Measurements from ENCODE around the gene CFAP221. TPM values are rescaled to one million over a fixed set of nuclear protein-coding genes. Genes with fewer than 3 reads are reported as not detected.

CFAP221 gene
- total and polyA plus RNA-seq, 2 experiments from 2014 or later, result 0.42 to 0.65 TPM

DNA sequence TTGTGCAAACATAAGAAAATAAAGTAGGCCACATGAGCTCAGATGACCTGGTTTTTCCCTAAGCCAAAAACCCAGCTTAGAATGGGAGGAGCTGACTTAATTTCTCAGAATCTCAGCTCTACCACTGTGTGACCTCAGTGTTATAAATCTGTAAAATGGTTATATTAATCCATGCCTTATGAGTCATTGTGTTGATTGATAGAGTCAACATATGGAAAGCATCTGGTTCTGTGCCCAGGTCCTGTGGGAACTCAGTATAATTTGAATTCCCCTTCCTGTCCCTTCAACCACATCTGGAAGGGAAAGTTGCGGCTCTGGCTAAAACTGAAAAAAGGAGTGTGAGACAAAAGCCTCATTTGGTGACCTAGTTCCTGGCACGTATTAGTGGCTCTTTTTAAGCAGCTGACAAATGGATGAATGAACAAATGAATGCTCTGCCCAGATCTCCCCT is 160.4 kb downstream of the CFAP221 start:
- no peak for TF ChIP-seq CREB1 (CRISPR knock-in tag; IDR thresholded peaks at IDR 0.05; ENCODE audit: low read depth)
- TF ChIP-seq ZNF331 (CRISPR knock-in tag; IDR thresholded peaks at IDR 0.05; ENCODE audit: low read depth), result no peak
- TF ChIP-seq JUNB (IDR thresholded peaks at IDR 0.05; ENCODE audit: unreplicated experiment), result no peak
- no peak for TF ChIP-seq CTCF (conservative IDR thresholded peaks at IDR 0.05; ENCODE audit: low read depth in 2 of 2)
- TF ChIP-seq STAT1 (IDR thresholded peaks at IDR 0.05; ENCODE audit: unreplicated experiment), result no peak
- TF ChIP-seq NANOG (IDR thresholded peaks at IDR 0.05; ENCODE audit: borderline replicate concordance), result no peak
- TF ChIP-seq EZH2 (IDR thresholded peaks at IDR 0.05; ENCODE audit: low read depth, unreplicated experiment), result no peak
- no peak for TF ChIP-seq EZH2phosphoT487 (IDR thresholded peaks at IDR 0.05; ENCODE audit: unreplicated experiment)
- no peak for TF ChIP-seq ZNF462 (CRISPR knock-in tag; IDR thresholded peaks at IDR 0.05)
- no peak for TF ChIP-seq POLR2AphosphoS5 (IDR thresholded peaks at IDR 0.05; ENCODE audit: low read depth)
- TF ChIP-seq, protein P1, sequence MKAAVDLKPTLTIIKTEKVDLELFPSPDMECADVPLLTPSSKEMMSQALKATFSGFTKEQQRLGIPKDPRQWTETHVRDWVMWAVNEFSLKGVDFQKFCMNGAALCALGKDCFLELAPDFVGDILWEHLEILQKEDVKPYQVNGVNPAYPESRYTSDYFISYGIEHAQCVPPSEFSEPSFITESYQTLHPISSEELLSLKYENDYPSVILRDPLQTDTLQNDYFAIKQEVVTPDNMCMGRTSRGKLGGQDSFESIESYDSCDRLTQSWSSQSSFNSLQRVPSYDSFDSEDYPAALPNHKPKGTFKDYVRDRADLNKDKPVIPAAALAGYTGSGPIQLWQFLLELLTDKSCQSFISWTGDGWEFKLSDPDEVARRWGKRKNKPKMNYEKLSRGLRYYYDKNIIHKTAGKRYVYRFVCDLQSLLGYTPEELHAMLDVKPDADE (IDR thresholded peaks at IDR 0.05), result no peak
- no peak for TF ChIP-seq ZNF114 (CRISPR knock-in tag; IDR thresholded peaks at IDR 0.05)
- TF ChIP-seq REST (IDR thresholded peaks at IDR 0.05; ENCODE audit: unreplicated experiment), result no peak
- H3K4me3 Mint-ChIP-seq, result no peak overlapping the region
- Histone ChIP-seq H3K36me3 (ENCODE audit: insufficient read depth) (no peaks in the 10 kb centered on the region), H3F3A (replicated peaks; ENCODE audit: low read depth) (peaks cover 21% of the 10 kb centered on the region), H3K79me2 (replicated peaks; ENCODE audit: insufficient read depth) (no peaks in the 10 kb centered on the region), H3K27ac (ENCODE audit: low read depth) (no peak overlapping the region), H3K4me1 (ENCODE audit: insufficient read depth) (peaks cover 32% of the 10 kb centered on the region), H3K9me2 (ENCODE audit: insufficient read depth) (no peaks in the 10 kb centered on the region), H3K27me3 (ENCODE audit: insufficient read depth) (no peaks in the 10 kb centered on the region), H2AFZ (no peak overlapping the region), H4K20me1 (replicated peaks; ENCODE audit: insufficient read depth) (no peaks in the 10 kb centered on the region), H3K4me3 (no peak overlapping the region), H3K4me2 (no peak overlapping the region)
- DNase-seq (ENCODE audit: low spot score), result no peak
- peaks cover 18% of the 10 kb centered on the region for H3K27me3 Mint-ChIP-seq (ENCODE audit: insufficient read depth, low read depth, poor library complexity)
- H3K27ac Mint-ChIP-seq, result no peak overlapping the region
- H3K36me3 Mint-ChIP-seq (ENCODE audit: low read depth), result peaks cover 10% of the 10 kb centered on the region
- ATAC-seq, result no peak
- peaks cover 38% of the 10 kb centered on the region for H3K4me1 Mint-ChIP-seq
- peaks cover 11% of the 10 kb centered on the region; the same call in 2 of the 3 replicates for H3K9me3 Mint-ChIP-seq

Measured in GM23338 (cell line).